D341Med (cell line): ENCODE data around the gene PIGX.

Experiments used
- DNase-seq: peaks from one replicate; pipeline ENCODE4 v3.0.0; 2012; ENCODE audit warnings: low spot score

Gene PIGX

GRCh38 chr3:196711838-196712513 is at the start of gene PIGX, which contains the start of gene CEP19:
Gene PIGX (plus strand): TSS chr3:196712377.
Gene CEP19 (minus strand): TSS chr3:196712250. CDS start chr3:196708657, 3,593 bp downstream.
- DNase-seq: peak; percentile 100

- no peak for DNase-seq
These were observed 49.2 kb upstream of the PIGX start for GRCh38 chr3:196662711-196663571.

GRCh38 chr3:196666001-196666867 is 45.9 kb upstream of the PIGX start:
- DNase-seq: peak; percentile 86

GRCh38 chr3:196667056-196667825 is 44.9 kb upstream of the PIGX start:
- DNase-seq: no peak

GRCh38 chr3:196670339-196670738 is 41.8 kb upstream of the PIGX start:
- no peak for DNase-seq

GRCh38 chr3:196673632-196674031 is 38.5 kb upstream of the PIGX start:
- no peak for DNase-seq

- DNase-seq: no peak
These were observed 34.8 kb upstream of the PIGX start for GRCh38 chr3:196677353-196677752.

GRCh38 chr3:196677931-196678330 is 34.2 kb upstream of the PIGX start:
- DNase-seq: no peak

- DNase-seq: peak; percentile 73
These were observed 27.4 kb upstream of the PIGX start for GRCh38 chr3:196684548-196685407.

- no peak for DNase-seq
These were observed 25.7 kb upstream of the PIGX start for GRCh38 chr3:196686436-196686835.

GRCh38 chr3:196688349-196688748 is 23.8 kb upstream of the PIGX start:
- no peak for DNase-seq

- DNase-seq: no peak
These were observed 22.1 kb upstream of the PIGX start for GRCh38 chr3:196689941-196690660.

GRCh38 chr3:196691386-196691785 is 20.8 kb upstream of the PIGX start:
- no peak for DNase-seq

- DNase-seq: no peak
These were observed 18.0 kb upstream of the PIGX start for GRCh38 chr3:196694202-196694638.

GRCh38 chr3:196694941-196695848 is 17.0 kb upstream of the PIGX start:
- no peak for DNase-seq

GRCh38 chr3:196695849-196696226 is 16.3 kb upstream of the PIGX start:
- no peak for DNase-seq

GRCh38 chr3:196697270-196697669 is 14.9 kb upstream of the PIGX start:
- DNase-seq: no peak

- no peak for DNase-seq
These were observed 12.4 kb upstream of the PIGX start for GRCh38 chr3:196699749-196700148.

GRCh38 chr3:196700801-196701200 is 11.4 kb upstream of the PIGX start:
- DNase-seq: no peak
